WI38 (cell line): ENCODE results near the gene TMTC2.

Source experiments
- H3K4me3 ChIP-seq: 2 replicates; pipeline ENCODE4 v1.5.1; 2011; ENCODE audit warnings: low read depth, mild to moderate bottlenecking, control low read depth, low read length
- CTCF ChIP-seq: IDR thresholded peaks from 2 replicates; pipeline ENCODE4 v1.5.1; 2012; ENCODE audit warnings: low read depth, mild to moderate bottlenecking, control low read depth, low read length

Gene TMTC2

GRCh38 chr12:82904219-82904790 lies 217.6 kb downstream of the TMTC2 start:
- no peak overlapping the region for H3K4me3 ChIP-seq
- no peak for TF ChIP-seq CTCF

GRCh38 chr12:82910246-82910893 lies 223.7 kb downstream of the TMTC2 start:
- no peak overlapping the region for H3K4me3 ChIP-seq
- TF ChIP-seq CTCF, result no peak

DNA sequence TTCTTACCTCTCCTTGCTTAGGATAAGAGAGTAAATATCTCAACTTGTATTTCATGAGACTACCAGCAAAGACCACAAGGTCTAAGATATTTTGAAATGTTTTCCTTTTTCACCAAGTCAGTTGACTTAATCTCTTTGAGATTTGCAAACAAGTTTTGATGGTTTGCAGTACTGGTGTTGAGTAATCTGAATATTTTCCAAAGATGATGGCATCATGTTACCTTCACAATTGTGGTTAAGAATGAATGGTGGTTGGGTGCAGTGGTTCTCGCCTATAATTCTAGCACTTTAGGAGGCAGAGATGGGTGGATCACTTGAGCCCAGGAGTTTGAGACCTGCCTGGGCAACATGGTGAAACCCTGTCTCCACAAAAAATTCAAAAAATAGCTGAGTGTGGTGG lies 225.7 kb downstream of the TMTC2 start:
- no peak for TF ChIP-seq CTCF
- no peak overlapping the region for H3K4me3 ChIP-seq

DNA sequence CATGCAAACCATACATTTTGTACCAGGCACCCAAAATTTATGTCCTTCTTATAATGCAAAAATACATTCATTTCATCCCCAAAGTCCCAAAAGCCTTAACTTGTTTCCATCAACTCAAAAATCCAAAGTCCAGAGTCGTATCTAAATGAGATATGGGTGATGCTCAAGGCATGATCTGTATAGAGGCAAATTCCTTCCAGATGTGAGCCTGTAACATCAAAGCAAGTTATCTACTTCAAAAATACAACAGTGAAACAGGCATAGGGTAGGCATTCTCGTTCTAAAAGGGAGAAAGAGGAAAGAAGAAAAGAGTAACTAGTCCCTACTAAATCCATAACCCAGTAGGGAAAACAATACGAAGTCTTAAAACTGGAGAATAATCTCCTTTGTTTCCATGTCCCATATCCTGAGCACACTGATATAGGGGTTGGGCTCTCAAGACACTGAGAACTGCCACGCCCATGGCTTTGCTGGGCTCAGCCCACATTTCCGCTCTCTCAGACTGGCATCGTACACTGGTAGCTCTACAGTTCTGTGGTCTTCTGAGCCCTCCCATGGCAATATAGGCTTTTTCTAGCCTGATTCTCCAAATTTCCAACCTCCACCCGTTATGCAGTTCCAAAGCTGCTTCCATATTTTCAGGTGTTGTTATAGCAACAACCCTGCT lies 232.8 kb downstream of the TMTC2 start:
- no peak for TF ChIP-seq CTCF
- no peak overlapping the region for H3K4me3 ChIP-seq

- no peak overlapping the region for H3K4me3 ChIP-seq
- TF ChIP-seq CTCF, result no peak
These were observed 237.2 kb downstream of the TMTC2 start for GRCh38 chr12:82923935-82924334.

DNA sequence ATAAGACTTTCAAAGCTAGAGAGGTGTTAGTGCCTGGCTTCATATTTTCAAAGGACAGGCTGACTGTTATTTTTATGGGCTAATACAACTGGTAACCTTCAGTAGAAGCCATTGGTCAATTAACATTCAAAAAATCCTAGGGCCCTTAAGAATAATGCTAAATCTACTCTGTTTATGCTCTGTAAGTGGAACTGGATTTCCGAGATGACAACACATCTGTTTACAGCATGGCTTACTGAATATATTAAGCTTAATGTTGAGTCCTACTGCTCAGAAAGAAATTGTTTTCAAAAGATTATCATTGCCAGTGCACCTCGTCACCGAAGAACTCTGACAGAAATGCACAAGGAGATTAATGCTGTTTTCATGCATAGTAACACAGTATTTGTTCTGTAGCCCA lies 239.9 kb downstream of the TMTC2 start:
- TF ChIP-seq CTCF, result no peak
- no peak overlapping the region for H3K4me3 ChIP-seq

GRCh38 chr12:82930301-82930700 lies 243.6 kb downstream of the TMTC2 start:
- no peak overlapping the region for H3K4me3 ChIP-seq
- TF ChIP-seq CTCF, result no peak
